ENCODE data around the gene WDFY4. TPM values are rescaled to one million over a fixed set of nuclear protein-coding genes. Genes with fewer than 3 reads are reported as not detected.

WDFY4 gene
- total and polyA plus RNA-seq, 9 of the 15 experiments (the other 6 are each of a cell fraction or from before 2014, with no cell fraction given), result 0.01 to 0.02 (median 0.01) TPM; not detected in 6

- FAIRE-seq (no peak), DNase-seq (ENCODE audit: extremely low read depth in 1 of 4, low spot score in 3 of 4) (no peak), ATAC-seq (no peak)
- Histone ChIP-seq H3K27me3 (ENCODE audit: control insufficient read depth in 2 of 2, insufficient read depth in 2 of 2, low read length in 2 of 2) (peaks cover 8 to 22% of the 10 kb centered on the region in 2 experiments; a peak in 3 of 5 replicates), H2AFZ (ENCODE audit: low read depth, low read length) (no peak overlapping the region), H3K4me3 (no peak overlapping the region), H3K9me1 (ENCODE audit: control insufficient read depth, insufficient read depth, low read length) (peaks cover 5% of the 10 kb centered on the region), H3K79me2 (ENCODE audit: control insufficient read depth, insufficient read depth, low read length) (no peaks in the 10 kb centered on the region), H3K27ac (ENCODE audit: extremely low read depth, low read depth, low read length) (no peak overlapping the region), H3K4me1 (replicated peaks in 1 of 2; ENCODE audit: control insufficient read depth in 2 of 2, insufficient read depth in 2 of 2, low read length in 2 of 2) (no peaks in the 10 kb centered on the region), H3K9me3 (replicated peaks; ENCODE audit: control insufficient read depth, insufficient read depth, low read depth, low read length) (no peaks in the 10 kb centered on the region), H4K20me1 (replicated peaks; ENCODE audit: control insufficient read depth, insufficient read depth, low read length) (no peaks in the 10 kb centered on the region), H3K36me3 (ENCODE audit: control insufficient read depth, insufficient read depth, low read length) (no peaks in the 10 kb centered on the region), H3K9ac (ENCODE audit: insufficient read depth in 1 of 2, low read depth in 2 of 2, low read length in 2 of 2) (no peak overlapping the region), H3K4me2 (ENCODE audit: insufficient read depth, low read length) (no peak overlapping the region)
- TF ChIP-seq HCFC1 (IDR thresholded peaks at IDR 0.05; ENCODE audit: low read depth, low read length) (no peak), PML (IDR thresholded peaks at IDR 0.05; ENCODE audit: low read length) (no peak), ZNF408 (CRISPR knock-in tag; IDR thresholded peaks at IDR 0.05; ENCODE audit: low read depth) (no peak), DMBX1 (CRISPR knock-in tag; IDR thresholded peaks at IDR 0.05; ENCODE audit: borderline replicate concordance) (no peak), TARDBP (IDR thresholded peaks at IDR 0.05) (no peak)
- in situ Hi-C loops (cut with MboI), result no loop called here
- WGBS (ENCODE audit: insufficient coverage, low coverage, missing lambda C conversion rate), result 3% methylated on average over 4 of the region's 4 CpGs
- BruUV-seq (replicated peaks), result no TSS peak
- CTCF ChIA-PET (ENCODE audit: low intra/inter-chr PET ratio), result interaction anchor here (0.6 kb wide), 1 partner anchor 57 kb away, joined by 3 read pairs; no protein-coding TSS in a partner anchor
- intact Hi-C loops (cut with micrococcal nuclease), result no loop called here
- POLR2A ChIA-PET, result interaction anchor here (0.6 kb wide), 1 partner anchor 10 kb away, joined by 3 read pairs; no protein-coding TSS in a partner anchor
Observed at GRCh38 chr10:48907730-48908129, 223.1 kb downstream of the WDFY4 start.

GRCh38 chr10:48910548-48910947, 225.9 kb downstream of the WDFY4 start:
- H3K9me3 ChIP-seq (replicated peaks; ENCODE audit: control insufficient read depth, insufficient read depth, low read depth, low read length), result no peaks in the 10 kb centered on the region
- no TSS peak for BruUV-seq (replicated peaks)
- ChIA-PET CTCF (ENCODE audit: low intra/inter-chr PET ratio) (no interaction called here), POLR2A (no interaction called here)
- WGBS (ENCODE audit: insufficient coverage, low coverage, missing lambda C conversion rate), result 0% methylated on average over 5 of the region's 5 CpGs
- H3K4me2 ChIP-seq (ENCODE audit: insufficient read depth, low read length), result no peak overlapping the region
- intact Hi-C loops (cut with micrococcal nuclease) (no loop called here), in situ Hi-C loops (cut with MboI) (no loop called here)
- H2AFZ ChIP-seq (ENCODE audit: low read depth, low read length), result no peak overlapping the region
- no peak for DNase-seq (ENCODE audit: extremely low read depth in 1 of 4, low spot score in 3 of 4)
- no peak for FAIRE-seq
- no peaks in the 10 kb centered on the region for H4K20me1 ChIP-seq (replicated peaks; ENCODE audit: control insufficient read depth, insufficient read depth, low read length)
- H3K9me1 ChIP-seq (ENCODE audit: control insufficient read depth, insufficient read depth, low read length), result peaks cover 5% of the 10 kb centered on the region
- H3K27ac ChIP-seq (ENCODE audit: extremely low read depth, low read depth, low read length), result no peak overlapping the region
- H3K4me3 ChIP-seq, result no peak overlapping the region
- H3K36me3 ChIP-seq (ENCODE audit: control insufficient read depth, insufficient read depth, low read length), result no peaks in the 10 kb centered on the region
- no peaks in the 10 kb centered on the region for H3K4me1 ChIP-seq (replicated peaks in 1 of 2; ENCODE audit: control insufficient read depth in 2 of 2, insufficient read depth in 2 of 2, low read length in 2 of 2)
- peaks cover 15 to 36% of the 10 kb centered on the region in 2 experiments; a peak in 4 of 5 replicates for H3K27me3 ChIP-seq (ENCODE audit: control insufficient read depth in 2 of 2, insufficient read depth in 2 of 2, low read length in 2 of 2)
- H3K9ac ChIP-seq (ENCODE audit: insufficient read depth in 1 of 2, low read depth in 2 of 2, low read length in 2 of 2), result no peak overlapping the region
- ATAC-seq, result no peak
- H3K79me2 ChIP-seq (ENCODE audit: control insufficient read depth, insufficient read depth, low read length), result no peaks in the 10 kb centered on the region
- TF ChIP-seq E2F1 (CRISPR knock-in tag; IDR thresholded peaks at IDR 0.05), result no peak
- no peak for TF ChIP-seq STAT5A (IDR thresholded peaks at IDR 0.05; ENCODE audit: borderline replicate concordance, low read length)
- no peak for TF ChIP-seq MCM5 (IDR thresholded peaks at IDR 0.05; ENCODE audit: low read depth)
- no peak for TF ChIP-seq NR0B1 (IDR thresholded peaks at IDR 0.05; ENCODE audit: partially characterized antibody)
- TF ChIP-seq MEIS2 (IDR thresholded peaks at IDR 0.05; ENCODE audit: partially characterized antibody), result no peak
- no peak for TF ChIP-seq ZNF707 (CRISPR knock-in tag; conservative IDR thresholded peaks at IDR 0.05)
- no peak for TF ChIP-seq ZNF586 (CRISPR knock-in tag; conservative IDR thresholded peaks at IDR 0.05)
- TF ChIP-seq SIN3B (IDR thresholded peaks at IDR 0.05; ENCODE audit: low read depth), result no peak
